Esophagus (tissue), 2 donors: Measurements from ENCODE around the gene CCND2. TPM values are rescaled to one million over a fixed set of nuclear protein-coding genes. Genes with fewer than 3 reads are reported as not detected.

Source experiments
- H3K27ac ChIP-seq, 2 donors: one replicate each; pipeline ENCODE4 v1.5.1; 2013; ENCODE audit warnings: low read depth in 2 of 2, mild to moderate bottlenecking in 2 of 2, inconsistent platforms in 1 of 2, low read length in 1 of 2, moderate library complexity in 1 of 2
- H3K27me3 ChIP-seq, 2 donors: one replicate each; pipeline ENCODE4 v1.6.1; 2013; ENCODE audit warnings: low read length in 2 of 2, control low read depth in 1 of 2, mild to moderate bottlenecking in 1 of 2; ENCODE audit not compliant: insufficient read depth in 2 of 2, control insufficient read depth in 1 of 2
- H3K36me3 ChIP-seq, 2 donors: one replicate each; pipeline ENCODE4 v1.6.1; 2013; ENCODE audit warnings: low read length in 1 of 2; ENCODE audit not compliant: control insufficient read depth in 2 of 2, insufficient read depth in 2 of 2
- H3K4me1 ChIP-seq, 2 donors: one replicate each; pipeline ENCODE4 v1.6.1; 2013; ENCODE audit warnings: low read length in 1 of 2; ENCODE audit not compliant: control insufficient read depth in 2 of 2, insufficient read depth in 2 of 2
- H3K4me3 ChIP-seq, 2 donors: one replicate each; pipeline ENCODE4 v1.5.1; 2013; ENCODE audit warnings: low read length in 2 of 2, mild to moderate bottlenecking in 2 of 2, low read depth in 1 of 2, moderate library complexity in 1 of 2
- H3K9me3 ChIP-seq, 2 donors: one replicate each; pipeline ENCODE4 v1.6.1; 2013; ENCODE audit warnings: mild to moderate bottlenecking in 2 of 2, low read depth in 1 of 2, low read length in 1 of 2, moderate library complexity in 1 of 2; ENCODE audit not compliant: control insufficient read depth in 2 of 2, insufficient read depth in 1 of 2
- WGBS, 2 donors: extraction: QIAGEN DNeasy Blood & Tissue Kit; methylation state at CpG; one replicate each; pipeline ENCODE4 v1.1.7; 2013; 5-methylcytosine and 5-hydroxymethylcytosine counted together
- polyA plus RNA-seq, 2 donors: library from polyadenylated mRNA; stranded (reverse); fragments of 200-250 nt; gene quantifications; one replicate each; pipeline ENCODE4 v1.2.3, GENCODE V29; 2013
- donor health status: healthy with polysubstance abuse.
- donor health status: Bipolar disorder and iron deficiency.

The CCND2 gene
- polyA plus RNA-seq, 2 donors = 5.7 to 6.1 TPM

DNA sequence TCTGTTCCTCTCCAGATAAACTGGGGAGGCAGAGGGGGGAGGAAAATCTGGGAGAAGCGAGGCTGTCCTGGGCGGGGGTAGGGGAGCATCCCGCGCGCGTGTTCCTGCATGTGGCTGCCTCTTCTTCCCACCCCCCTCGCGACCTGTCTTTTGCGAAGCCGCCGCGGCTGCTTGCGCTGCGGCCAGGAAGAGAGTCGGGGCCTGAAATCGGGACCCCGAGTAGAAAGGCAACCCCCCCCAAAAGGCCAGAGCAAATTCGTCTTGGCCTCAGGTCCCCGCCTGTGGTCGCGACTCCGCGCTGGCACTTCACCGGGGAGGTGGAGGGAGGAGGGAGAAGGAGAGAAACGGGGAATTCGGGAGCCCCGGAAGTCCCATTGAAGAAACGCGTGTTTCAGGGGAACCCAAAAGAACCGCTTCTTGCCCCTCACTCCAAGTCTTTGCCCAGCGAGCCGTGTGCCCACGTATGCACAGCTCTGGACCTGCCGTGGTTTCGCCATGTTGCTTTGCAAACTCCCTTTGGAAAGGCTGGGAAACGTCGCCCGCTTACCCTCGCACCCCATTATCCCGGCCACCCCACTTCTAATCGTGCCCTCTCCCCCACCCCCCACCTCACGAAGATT, 944 bp downstream of the CCND2 start:
- no peaks in the 10 kb centered on the region for H3K9me3 ChIP-seq
- peaks cover 0 to 3% of the 10 kb centered on the region in 2 donors for H3K36me3 ChIP-seq
- peak overlapping the region; percentile 71 to 86 for H3K4me3 ChIP-seq
- H3K27ac ChIP-seq = peak overlapping the region; percentile 91 to 93
- peaks cover 4 to 12% of the 10 kb centered on the region in 2 donors for H3K4me1 ChIP-seq
- 1% methylated on average over 42 of the region's 42 CpGs for WGBS, 2 donors
- H3K27me3 ChIP-seq = peaks cover 0 to under 1% of the 10 kb centered on the region in 2 donors

DNA sequence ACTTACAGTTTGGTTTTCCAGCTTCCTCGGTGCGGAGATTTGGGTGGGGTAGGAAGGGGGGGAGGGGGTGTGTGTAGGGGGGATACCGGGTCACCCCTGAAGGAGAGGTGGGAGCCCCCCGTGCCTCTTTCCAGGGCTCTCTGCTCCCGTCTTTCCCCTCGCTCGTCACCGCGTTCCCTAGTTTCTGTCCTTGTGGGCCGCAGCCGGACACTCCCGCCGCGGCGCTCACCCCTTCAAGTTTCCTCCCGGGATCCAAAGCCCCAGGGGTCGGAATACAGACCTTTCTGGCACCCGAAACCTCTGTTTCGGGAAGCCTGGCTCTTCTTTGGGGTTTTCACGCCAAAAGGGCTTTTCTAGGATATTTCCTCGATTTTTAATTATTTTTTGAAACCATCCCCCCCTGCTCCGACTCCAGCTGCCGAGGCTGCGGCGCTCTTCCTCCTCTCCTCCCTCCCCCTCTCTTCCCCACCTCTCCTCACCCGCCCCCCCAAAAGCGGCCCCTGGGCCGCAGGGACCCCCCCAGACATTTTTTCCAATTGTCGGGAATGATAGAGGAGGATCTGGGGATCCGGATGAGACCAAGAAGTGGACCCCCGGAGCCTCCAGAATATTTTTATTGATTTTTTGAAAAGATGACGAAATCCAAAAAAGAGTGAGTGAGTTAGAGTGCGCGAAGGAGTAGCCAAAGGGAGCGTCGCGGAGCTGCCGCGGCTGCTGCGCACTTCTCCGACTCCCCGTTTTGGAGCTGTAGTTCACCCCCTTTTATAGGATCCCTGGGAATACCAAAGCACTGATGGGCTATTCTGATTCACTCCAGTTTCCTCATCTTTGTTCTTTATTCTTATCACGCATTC, 1.7 kb downstream of the CCND2 start:
- peak overlapping the region; percentile 91 to 93 for H3K27ac ChIP-seq
- H3K27me3 ChIP-seq = no peaks in the 10 kb centered on the region
- H3K4me1 ChIP-seq = peaks cover 4 to 12% of the 10 kb centered on the region in 2 donors

DNA sequence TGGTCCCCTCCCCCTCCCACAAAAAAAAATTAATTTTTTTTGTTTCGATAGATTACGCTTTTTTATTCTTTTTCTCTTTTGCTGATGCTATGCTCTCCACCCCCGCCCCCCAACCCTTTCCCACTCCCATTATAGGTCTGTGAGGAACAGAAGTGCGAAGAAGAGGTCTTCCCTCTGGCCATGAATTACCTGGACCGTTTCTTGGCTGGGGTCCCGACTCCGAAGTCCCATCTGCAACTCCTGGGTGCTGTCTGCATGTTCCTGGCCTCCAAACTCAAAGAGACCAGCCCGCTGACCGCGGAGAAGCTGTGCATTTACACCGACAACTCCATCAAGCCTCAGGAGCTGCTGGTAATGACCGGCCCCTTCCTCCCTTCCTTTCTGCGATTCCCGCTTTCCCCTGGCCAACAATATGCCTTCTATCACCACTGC, 2.3 kb downstream of the CCND2 start:
- peak overlapping the region; percentile 29 to 74 for H3K27ac ChIP-seq
- peak overlapping the region in 1 of 2 donors; percentile 71 for H3K4me3 ChIP-seq
- peaks cover 3 to 12% of the 10 kb centered on the region in 2 donors for H3K4me1 ChIP-seq
- no peaks in the 10 kb centered on the region for H3K27me3 ChIP-seq
- H3K36me3 ChIP-seq = peaks cover 0 to 6% of the 10 kb centered on the region in 2 donors
- 31 to 34% methylated on average over 14 of the region's 14 CpGs for WGBS, 2 donors
- no peaks in the 10 kb centered on the region for H3K9me3 ChIP-seq

More for the DNA sequence above, 1.7 kb downstream of the CCND2 start:
- Histone ChIP-seq H3K36me3 (peaks cover 0 to 3% of the 10 kb centered on the region in 2 donors), H3K4me3 (peak overlapping the region; percentile 71 to 86), H3K9me3 (no peaks in the 10 kb centered on the region)
- WGBS, 2 donors = 1% methylated on average over 43 of the region's 43 CpGs

DNA sequence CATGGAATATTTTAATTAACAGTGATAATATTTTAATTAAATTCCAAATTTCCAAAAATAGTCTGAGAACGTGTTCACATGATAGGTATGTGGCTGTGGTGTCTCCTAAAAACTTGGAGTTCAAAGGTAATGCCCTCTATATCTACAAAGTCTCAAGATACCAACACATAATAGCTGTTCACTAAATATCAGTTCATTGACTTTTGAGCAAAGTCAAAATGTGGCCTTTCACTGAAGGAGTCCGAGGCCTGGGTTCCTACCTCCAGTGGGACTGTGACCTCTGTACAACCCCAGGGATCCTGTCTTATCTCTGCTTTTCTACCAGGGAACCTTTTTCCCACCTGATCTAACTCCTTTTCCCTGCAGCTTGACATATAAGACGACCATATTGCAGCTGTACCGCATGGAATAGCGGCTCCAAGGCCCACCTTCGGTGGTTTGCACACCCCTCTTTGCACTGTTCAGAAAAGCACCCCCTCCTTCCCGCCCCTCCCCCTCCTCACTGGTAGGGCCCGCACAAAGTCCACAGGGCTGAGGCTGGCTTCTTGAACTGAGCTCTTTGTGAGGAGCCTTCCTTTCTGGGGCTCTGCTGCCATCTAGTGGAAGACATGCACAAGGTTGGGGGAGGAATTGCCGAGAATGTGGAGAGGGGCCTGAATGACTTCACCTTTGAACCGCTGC, 3.1 kb downstream of the CCND2 start:
- H3K4me1 ChIP-seq = peaks cover 0 to 15% of the 10 kb centered on the region in 2 donors
- no peak overlapping the region for H3K4me3 ChIP-seq
- 1 to 5% methylated on average over 10 of the region's 10 CpGs for WGBS, 2 donors
- H3K27me3 ChIP-seq = no peaks in the 10 kb centered on the region
- H3K27ac ChIP-seq = peak overlapping the region in 1 of 2 donors; percentile 61
- no peaks in the 10 kb centered on the region for H3K9me3 ChIP-seq
- peaks cover 0 to 13% of the 10 kb centered on the region in 2 donors for H3K36me3 ChIP-seq

GRCh38 chr12:4277205-4277543, 3.6 kb downstream of the CCND2 start:
- H3K4me1 ChIP-seq = peaks cover 0 to 14% of the 10 kb centered on the region in 2 donors
- 23 to 27% methylated on average over 6 of the region's 6 CpGs for WGBS, 2 donors
- H3K27me3 ChIP-seq = no peaks in the 10 kb centered on the region
- no peak overlapping the region for H3K27ac ChIP-seq
- H3K9me3 ChIP-seq = no peaks in the 10 kb centered on the region
- no peak overlapping the region for H3K4me3 ChIP-seq
- peaks cover 0 to 16% of the 10 kb centered on the region in 2 donors for H3K36me3 ChIP-seq

DNA sequence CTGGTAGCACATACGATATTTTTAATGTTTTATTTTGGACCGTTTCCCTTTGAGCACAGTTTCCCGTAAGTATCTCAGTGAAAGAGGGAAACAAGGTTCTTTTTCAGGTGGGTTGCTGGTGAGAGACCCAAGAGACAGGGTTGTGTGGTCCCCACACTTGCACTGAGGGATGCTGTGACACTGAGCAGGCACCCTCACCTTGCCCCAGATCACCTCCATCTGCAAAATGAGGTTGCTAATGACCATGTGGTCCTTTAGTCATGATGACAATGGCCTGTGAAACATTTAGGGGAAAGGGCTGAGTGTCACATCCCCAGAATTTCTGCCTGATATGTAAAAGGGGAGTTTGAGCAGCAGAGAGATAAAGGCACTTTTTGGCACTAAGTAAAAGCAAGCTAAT, 4.3 kb downstream of the CCND2 start:
- Histone ChIP-seq H3K36me3 (peaks cover 0 to 23% of the 10 kb centered on the region in 2 donors), H3K4me1 (peaks cover 0 to 8% of the 10 kb centered on the region in 2 donors), H3K9me3 (no peaks in the 10 kb centered on the region), H3K27ac (no peak overlapping the region), H3K27me3 (no peaks in the 10 kb centered on the region), H3K4me3 (no peak overlapping the region)
- WGBS, 2 donors = 70 to 72% methylated on average over 3 of the region's 3 CpGs

DNA sequence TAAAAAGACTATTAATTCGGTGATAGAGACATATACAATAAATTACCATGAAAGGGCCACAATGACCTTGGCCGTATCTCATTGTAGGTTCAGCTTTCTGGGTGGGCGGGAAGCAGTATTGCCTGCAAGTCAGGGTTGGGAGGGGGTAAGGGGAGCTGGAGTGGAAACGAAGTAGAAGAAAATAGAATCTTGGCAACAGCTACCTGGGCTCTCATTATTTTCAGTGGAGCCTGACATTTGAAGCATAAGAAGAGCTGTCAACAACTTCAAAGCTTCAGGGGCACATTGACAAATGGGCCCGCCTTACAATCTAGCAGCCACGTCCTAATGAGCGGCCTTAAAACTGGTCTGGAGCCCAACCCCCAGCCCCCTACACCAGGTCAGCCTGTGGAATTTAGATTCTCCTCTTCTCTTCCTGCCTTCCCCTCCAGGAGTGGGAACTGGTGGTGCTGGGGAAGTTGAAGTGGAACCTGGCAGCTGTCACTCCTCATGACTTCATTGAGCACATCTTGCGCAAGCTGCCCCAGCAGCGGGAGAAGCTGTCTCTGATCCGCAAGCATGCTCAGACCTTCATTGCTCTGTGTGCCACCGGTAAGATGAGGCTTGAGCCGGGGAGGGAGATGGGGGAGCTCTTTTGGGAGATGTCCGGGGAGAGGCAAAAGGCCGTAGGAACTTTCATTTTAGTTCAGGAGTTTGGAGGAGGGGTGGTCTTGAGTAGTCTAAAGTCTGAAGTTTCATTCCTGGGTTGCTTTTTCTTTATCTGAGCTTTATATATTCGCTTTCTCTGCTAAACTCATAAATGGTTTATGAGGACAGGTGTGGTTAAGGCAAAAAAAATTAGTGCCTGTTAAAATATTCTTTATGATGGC, 5.0 kb downstream of the CCND2 start:
- no peak overlapping the region for H3K27ac ChIP-seq

DNA sequence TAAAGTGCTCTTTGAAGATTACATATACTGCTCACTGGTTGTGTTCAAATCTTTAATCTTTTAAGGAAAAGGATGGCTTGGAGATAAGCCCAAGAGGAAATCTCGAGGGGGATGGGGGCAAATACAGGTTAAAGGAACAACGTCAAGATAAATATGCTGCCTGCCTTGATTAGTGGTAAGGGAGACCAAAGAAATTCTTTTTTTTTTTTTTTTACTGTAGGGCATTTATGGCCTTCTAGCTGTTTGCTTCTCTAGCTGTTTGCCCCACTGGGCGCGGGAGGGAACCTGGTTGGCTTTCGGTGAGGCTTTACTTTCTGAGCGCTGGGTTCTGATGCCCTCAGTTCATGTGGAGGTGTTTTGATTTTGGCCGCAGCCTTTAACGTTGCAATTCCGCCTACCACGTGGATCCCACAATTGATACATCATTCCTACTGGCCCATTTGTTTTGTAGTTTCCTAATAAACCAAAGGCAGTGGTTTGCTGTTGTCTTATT, 5.7 kb downstream of the CCND2 start:
- WGBS, 2 donors = 67 to 72% methylated on average over 10 of the region's 10 CpGs
- Histone ChIP-seq H3K27ac (no peak overlapping the region), H3K27me3 (no peaks in the 10 kb centered on the region), H3K4me3 (no peak overlapping the region), H3K36me3 (peaks cover 7 to 27% of the 10 kb centered on the region in 2 donors), H3K4me1 (peaks cover 0 to 3% of the 10 kb centered on the region in 2 donors), H3K9me3 (no peaks in the 10 kb centered on the region)

More for the DNA sequence above, 5.0 kb downstream of the CCND2 start:
- H3K4me1 ChIP-seq = peaks cover 0 to 6% of the 10 kb centered on the region in 2 donors
- no peaks in the 10 kb centered on the region for H3K9me3 ChIP-seq
- H3K27me3 ChIP-seq = no peaks in the 10 kb centered on the region
- no peak overlapping the region for H3K4me3 ChIP-seq
- 46 to 54% methylated on average over 15 of the region's 15 CpGs for WGBS, 2 donors
- H3K36me3 ChIP-seq = peaks cover 2 to 23% of the 10 kb centered on the region in 2 donors
